Fibroblast of mammary gland (primary cell): ENCODE results near the gene PICK1.
A peak's percentile ranks its signal among the peaks of the same experiment; 100 is the strongest.

Source experiments
- DNase-seq: peaks from one replicate; pipeline ENCODE4 v3.0.0-alpha.2; 2010; ENCODE audit warnings: low read depth
- H3K4me3 ChIP-seq: 2 replicates; pipeline ENCODE4 v1.5.1; 2011; ENCODE audit warnings: low read depth, mild to moderate bottlenecking, low read length, moderate library complexity; ENCODE audit not compliant: control insufficient read depth
- CTCF ChIP-seq: conservative IDR thresholded peaks from 2 replicates; pipeline ENCODE4 v1.5.1; 2011; ENCODE audit warnings: low read depth, low read length, inconsistent platforms; ENCODE audit not compliant: control insufficient read depth, insufficient read depth

Gene PICK1

GRCh38 chr22:38097557-38098409 is 40.6 kb downstream of the PICK1 start:
- peak; percentile 42 for TF ChIP-seq CTCF
- peak; percentile 19 for DNase-seq
- H3K4me3 ChIP-seq, result no peak overlapping the region

- DNase-seq, result peak; percentile 66
- TF ChIP-seq CTCF, result no peak
- no peak overlapping the region for H3K4me3 ChIP-seq
These were observed 41.4 kb downstream of the PICK1 start for GRCh38 chr22:38098410-38099249.

GRCh38 chr22:38103641-38104040 is 46.4 kb downstream of the PICK1 start:
- no peak overlapping the region for H3K4me3 ChIP-seq
- TF ChIP-seq CTCF, result no peak
- DNase-seq, result no peak

DNA sequence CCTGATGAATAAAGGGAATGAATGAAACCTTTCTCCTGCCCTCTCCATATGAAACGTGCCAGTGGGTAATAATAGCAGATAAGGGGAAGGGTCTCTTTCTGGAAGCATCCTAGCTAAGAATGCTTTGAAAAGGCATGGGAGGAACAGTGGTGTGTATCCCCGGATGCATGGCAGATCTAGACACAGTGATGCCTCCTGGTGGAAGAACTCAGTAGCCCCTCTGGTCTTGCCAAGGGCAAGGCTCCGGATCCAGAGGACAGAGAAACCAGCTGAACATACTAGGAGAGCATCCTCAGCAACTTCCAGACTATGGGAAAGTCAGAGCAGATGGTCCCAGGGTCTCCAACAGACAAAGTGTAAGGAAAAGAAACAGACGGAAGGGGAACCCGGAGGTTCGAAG is 46.9 kb downstream of the PICK1 start:
- peak; percentile 47 for TF ChIP-seq CTCF
- peak; percentile 33 for DNase-seq

GRCh38 chr22:38106814-38107578 is 49.8 kb downstream of the PICK1 start:
- H3K4me3 ChIP-seq, result no peak overlapping the region
- no peak for TF ChIP-seq CTCF
- no peak for DNase-seq

More for the DNA sequence above, 46.9 kb downstream of the PICK1 start:
- H3K4me3 ChIP-seq, result no peak overlapping the region
